Stimulated activated CD8-positive, alpha-beta memory T cell treated with anti-CD3 and anti-CD28 coated beads, Interleukin-7, amount 100 ng/mL, for 24 hours (primary cell): ENCODE data around the gene SARS1.

Experiments
- DNase-seq: peaks from one replicate; pipeline ENCODE4 v3.0.0-alpha.2; 2020; ENCODE audit warnings: low read depth

Gene SARS1

DNA sequence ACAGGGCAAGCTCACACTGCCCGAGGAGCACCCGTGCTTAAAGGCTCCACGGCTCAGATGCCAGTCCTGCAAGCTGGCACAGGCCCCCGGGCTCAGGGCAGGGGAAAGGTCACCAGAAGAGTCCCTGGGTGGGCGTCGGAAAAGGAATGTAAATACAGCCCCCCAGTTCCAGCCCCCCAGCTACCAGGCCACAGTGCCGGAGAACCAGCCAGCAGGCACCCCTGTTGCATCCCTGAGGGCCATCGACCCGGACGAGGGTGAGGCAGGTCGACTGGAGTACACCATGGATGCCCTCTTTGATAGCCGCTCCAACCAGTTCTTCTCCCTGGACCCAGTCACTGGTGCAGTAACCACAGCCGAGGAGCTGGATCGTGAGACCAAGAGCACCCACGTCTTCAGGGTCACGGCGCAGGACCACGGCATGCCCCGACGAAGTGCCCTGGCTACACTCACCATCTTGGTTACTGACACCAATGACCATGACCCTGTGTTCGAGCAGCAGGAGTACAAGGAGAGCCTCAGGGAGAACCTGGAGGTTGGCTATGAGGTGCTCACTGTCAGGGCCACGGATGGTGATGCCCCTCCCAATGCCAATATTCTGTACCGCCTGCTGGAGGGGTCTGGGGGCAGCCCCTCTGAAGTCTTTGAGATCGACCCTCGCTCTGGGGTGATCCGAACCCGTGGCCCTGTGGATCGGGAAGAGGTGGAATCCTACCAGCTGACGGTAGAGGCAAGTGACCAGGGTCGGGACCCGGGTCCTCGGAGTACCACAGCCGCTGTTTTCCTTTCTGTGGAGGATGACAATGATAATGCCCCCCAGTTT is 36.9 kb downstream of the SARS1 start:
- DNase-seq: no peak

DNA sequence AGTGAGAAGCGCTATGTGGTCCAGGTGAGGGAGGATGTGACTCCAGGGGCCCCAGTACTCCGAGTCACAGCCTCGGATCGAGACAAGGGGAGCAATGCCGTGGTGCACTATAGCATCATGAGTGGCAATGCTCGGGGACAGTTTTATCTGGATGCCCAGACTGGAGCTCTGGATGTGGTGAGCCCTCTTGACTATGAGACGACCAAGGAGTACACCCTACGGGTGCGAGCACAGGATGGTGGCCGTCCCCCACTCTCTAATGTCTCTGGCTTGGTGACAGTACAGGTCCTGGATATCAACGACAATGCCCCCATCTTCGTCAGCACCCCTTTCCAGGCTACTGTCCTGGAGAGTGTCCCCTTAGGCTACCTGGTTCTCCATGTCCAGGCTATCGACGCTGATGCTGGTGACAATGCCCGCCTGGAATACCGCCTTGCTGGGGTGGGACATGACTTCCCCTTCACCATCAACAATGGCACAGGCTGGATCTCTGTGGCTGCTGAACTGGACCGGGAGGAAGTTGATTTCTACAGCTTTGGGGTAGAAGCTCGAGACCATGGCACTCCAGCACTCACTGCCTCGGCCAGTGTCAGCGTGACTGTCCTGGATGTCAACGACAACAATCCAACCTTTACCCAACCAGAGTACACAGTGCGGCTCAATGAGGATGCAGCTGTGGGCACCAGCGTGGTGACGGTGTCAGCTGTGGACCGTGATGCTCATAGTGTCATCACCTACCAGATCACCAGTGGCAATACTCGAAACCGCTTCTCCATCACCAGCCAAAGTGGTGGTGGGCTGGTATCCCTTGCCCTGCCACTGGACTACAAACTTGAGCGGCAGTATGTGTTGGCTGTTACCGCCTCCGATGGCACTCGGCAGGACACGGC is 37.8 kb downstream of the SARS1 start:
- DNase-seq: no peak

DNA sequence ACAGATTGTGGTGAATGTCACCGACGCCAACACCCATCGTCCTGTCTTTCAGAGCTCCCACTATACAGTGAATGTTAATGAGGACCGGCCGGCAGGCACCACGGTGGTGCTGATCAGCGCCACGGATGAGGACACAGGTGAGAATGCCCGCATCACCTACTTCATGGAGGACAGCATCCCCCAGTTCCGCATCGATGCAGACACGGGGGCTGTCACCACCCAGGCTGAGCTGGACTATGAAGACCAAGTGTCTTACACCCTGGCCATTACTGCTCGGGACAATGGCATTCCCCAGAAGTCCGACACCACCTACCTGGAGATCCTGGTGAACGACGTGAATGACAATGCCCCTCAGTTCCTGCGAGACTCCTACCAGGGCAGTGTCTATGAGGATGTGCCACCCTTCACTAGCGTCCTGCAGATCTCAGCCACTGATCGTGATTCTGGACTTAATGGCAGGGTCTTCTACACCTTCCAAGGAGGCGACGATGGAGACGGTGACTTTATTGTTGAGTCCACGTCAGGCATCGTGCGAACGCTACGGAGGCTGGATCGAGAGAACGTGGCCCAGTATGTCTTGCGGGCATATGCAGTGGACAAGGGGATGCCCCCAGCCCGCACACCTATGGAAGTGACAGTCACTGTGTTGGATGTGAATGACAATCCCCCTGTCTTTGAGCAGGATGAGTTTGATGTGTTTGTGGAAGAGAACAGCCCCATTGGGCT is 38.6 kb downstream of the SARS1 start:
- DNase-seq: no peak

- no peak for DNase-seq
Observed at GRCh38 chr1:109252893-109253802, 39.4 kb downstream of the SARS1 start.

DNA sequence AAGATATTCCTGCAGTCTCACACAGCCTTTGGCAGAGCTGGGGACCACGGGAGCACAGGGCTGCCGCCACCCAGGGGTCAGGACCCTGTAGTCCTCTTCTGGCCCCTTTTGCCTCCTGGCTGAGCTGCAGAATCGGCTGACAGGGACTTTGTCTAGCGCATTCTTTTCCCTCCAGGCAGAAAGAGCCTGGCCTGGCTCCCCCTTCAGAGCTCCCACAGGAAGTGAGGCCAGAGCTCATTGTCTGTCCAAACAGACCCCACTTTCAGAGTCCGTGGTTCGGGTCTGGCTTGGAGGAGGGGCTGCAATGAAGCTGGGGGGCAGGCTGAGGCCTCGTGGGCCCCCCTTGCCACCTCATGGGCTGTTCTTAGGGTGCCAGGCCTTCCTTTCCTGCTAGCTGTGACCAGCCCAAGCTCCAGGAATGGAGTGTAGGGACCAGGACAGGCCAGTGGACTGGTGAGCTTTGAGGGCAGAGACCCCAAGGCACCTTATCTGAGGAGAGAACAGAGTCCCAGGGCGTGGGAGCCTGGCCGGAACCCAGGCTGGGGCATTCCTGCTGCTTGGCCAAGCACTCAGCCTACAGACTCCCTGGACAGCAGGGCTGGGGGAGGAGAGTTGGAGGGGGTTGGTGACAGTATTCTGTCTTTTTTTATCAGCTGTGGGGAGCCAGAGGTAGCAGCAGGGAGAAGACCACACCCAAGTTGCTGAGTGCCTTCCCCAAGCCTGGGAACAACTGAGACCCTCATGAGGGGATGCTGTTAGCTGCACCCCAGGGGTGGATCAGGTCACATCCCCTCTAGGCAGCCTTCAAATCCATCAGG is 40.3 kb downstream of the SARS1 start:
- DNase-seq: no peak

- no peak for DNase-seq
Observed at GRCh38 chr1:109254621-109255096, 40.9 kb downstream of the SARS1 start.

DNA sequence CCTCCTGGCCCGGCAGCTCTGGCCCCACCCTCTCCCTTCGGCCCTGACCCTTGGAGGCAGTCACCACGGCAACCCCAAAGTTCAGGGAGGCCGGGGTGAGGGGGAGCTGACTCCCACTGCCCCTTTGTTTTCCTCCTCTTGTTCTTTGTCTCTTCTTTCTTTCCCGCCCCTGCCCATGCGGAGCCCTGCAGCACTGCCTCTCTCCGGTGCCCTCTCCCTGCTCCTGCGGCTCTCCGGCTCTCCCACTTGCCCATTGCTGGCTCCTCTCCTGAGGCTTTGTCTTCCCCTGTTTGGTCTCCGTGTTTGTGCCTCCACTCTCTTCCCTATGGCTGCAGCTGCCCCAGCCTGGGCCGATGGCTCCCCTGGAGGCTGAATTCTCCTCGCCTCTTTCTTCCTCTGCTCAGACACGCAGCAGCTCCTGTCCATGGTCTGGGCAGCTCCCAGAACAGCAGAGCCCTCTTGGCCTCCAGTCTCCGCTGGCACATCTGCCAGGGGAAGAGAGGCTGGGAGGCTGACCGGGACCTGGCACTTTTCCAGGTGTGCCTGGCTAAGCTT is 41.5 kb downstream of the SARS1 start:
- no peak for DNase-seq

GRCh38 chr1:109255678-109256077 is 42.0 kb downstream of the SARS1 start:
- no peak for DNase-seq

- DNase-seq: no peak
Observed at GRCh38 chr1:109256085-109256484, 42.4 kb downstream of the SARS1 start.

- no peak for DNase-seq
Observed at GRCh38 chr1:109256971-109257681, 43.4 kb downstream of the SARS1 start.

- no peak for DNase-seq
Observed at GRCh38 chr1:109257682-109258421, 44.1 kb downstream of the SARS1 start.

- DNase-seq: no peak
Observed at GRCh38 chr1:109258481-109259466, 45.1 kb downstream of the SARS1 start.

DNA sequence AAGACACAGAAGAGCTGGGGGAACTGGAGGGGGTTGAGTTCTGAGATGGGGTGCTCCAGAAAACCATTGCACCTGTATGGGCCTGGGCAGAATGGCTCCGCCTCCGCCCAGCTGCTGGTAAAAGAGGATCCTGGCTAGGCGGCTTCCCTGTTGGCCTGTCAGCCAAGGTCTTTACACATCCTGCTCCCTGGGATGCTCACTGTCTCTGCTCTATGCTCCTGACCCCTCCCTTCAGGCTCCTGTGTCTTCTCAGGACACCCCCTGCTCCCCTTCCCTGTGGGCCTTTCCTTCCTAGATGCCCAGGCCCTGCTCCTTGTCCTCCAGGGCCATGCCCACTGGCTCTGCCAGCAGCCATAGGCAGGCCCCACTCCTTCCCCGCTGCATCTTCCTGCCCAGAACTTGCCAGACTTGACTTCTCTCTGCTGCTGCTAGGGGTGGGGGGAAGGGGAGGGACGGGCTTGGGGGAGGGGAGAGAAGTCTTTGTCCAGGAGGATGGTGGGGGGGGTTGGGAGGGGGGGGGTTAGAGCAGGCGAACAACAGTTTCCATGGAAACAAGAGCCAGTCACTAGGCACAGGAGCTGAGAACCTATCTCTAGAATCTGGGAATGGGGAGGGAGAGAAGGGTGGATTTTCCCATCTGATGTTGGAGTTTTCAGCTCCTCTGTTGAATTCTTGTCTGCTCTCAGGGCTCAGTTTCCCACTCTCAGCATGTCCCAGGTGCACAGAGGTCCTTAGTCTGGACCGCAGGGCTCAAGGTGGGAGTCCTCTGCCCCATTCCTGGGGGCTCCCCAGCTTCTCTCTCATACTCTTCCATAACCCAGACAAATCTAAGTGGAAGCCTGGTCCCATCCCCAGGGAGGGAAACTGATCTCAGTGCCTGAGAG is 46.2 kb downstream of the SARS1 start:
- no peak for DNase-seq

DNA sequence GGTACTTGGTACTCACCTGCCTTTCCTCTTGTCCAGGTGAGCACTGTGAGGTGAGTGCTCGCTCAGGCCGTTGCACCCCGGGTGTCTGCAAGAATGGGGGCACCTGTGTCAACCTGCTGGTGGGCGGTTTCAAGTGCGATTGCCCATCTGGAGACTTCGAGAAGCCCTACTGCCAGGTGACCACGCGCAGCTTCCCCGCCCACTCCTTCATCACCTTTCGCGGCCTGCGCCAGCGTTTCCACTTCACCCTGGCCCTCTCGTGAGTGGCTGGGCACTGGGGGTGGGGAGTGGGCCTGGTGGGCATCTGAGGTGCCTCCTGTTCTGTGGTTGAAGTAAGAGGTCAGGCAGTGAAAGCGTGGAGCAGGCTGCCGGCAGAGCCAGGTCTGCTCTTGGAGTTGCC is 47.3 kb downstream of the SARS1 start:
- DNase-seq: no peak

GRCh38 chr1:109261578-109261977 is 47.9 kb downstream of the SARS1 start:
- no peak for DNase-seq
